ENCODE data around the gene TKT. TPM values are rescaled to one million over a fixed set of nuclear protein-coding genes. Genes with fewer than 3 reads are reported as not detected.

The TKT gene
- total and polyA plus RNA-seq, 2 experiments from 2014 or later = 584 to 1,411 TPM

DNA sequence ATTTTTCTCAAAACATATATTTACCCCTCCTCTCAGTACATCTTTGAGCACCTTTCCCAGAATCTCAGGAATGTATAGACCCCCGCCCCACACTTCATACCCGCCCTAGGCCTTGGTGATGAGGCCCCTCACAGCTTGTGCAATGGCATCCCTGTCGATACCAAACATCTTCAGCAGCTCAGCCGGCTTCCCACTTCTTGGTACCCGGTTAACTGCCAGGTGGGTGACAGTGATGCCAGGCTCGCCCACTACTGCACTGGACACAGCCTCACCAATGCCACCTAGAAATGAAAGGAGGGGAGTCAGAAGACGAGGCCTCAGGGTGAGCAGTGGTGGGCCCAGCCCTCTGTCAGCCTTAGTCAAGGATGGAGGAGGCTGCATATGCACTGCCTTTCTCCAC is 30.2 kb downstream of the TKT start:
- H3K27ac Mint-ChIP-seq = no peak overlapping the region
- no peak overlapping the region for H3K4me3 ChIP-seq
- H2AFZ ChIP-seq = no peak overlapping the region
- peaks cover 44% of the 10 kb centered on the region for H4K20me1 ChIP-seq (replicated peaks; ENCODE audit: insufficient read depth)
- peaks cover 41% of the 10 kb centered on the region for H3K27me3 Mint-ChIP-seq (ENCODE audit: insufficient read depth, low read depth, poor library complexity)
- H3K4me2 ChIP-seq = no peak overlapping the region
- peaks cover 10% of the 10 kb centered on the region for H3K4me1 Mint-ChIP-seq
- H3K27me3 ChIP-seq (ENCODE audit: insufficient read depth) = no peaks in the 10 kb centered on the region
- no peak for ATAC-seq
- no peak overlapping the region for H3K4me3 Mint-ChIP-seq
- no peaks in the 10 kb centered on the region for H3K4me1 ChIP-seq (ENCODE audit: insufficient read depth)
- no peaks in the 10 kb centered on the region for H3K79me2 ChIP-seq (replicated peaks; ENCODE audit: insufficient read depth)
- H3K36me3 Mint-ChIP-seq (ENCODE audit: low read depth) = peaks cover 92% of the 10 kb centered on the region
- H3K36me3 ChIP-seq (ENCODE audit: insufficient read depth) = peaks cover 46% of the 10 kb centered on the region
- H3F3A ChIP-seq (replicated peaks; ENCODE audit: low read depth) = peaks cover 88% of the 10 kb centered on the region
- TF ChIP-seq CREB1 (CRISPR knock-in tag; IDR thresholded peaks at IDR 0.05; ENCODE audit: low read depth) (no peak), STAT1 (IDR thresholded peaks at IDR 0.05; ENCODE audit: unreplicated experiment) (no peak), EZH2 (IDR thresholded peaks at IDR 0.05; ENCODE audit: low read depth, unreplicated experiment) (no peak), POLR2AphosphoS5 (IDR thresholded peaks at IDR 0.05; ENCODE audit: low read depth) (no peak), NANOG (IDR thresholded peaks at IDR 0.05; ENCODE audit: borderline replicate concordance) (no peak), ZNF331 (CRISPR knock-in tag; IDR thresholded peaks at IDR 0.05; ENCODE audit: low read depth) (no peak), ZNF114 (CRISPR knock-in tag; IDR thresholded peaks at IDR 0.05) (no peak), JUNB (IDR thresholded peaks at IDR 0.05; ENCODE audit: unreplicated experiment) (no peak), EZH2phosphoT487 (IDR thresholded peaks at IDR 0.05; ENCODE audit: unreplicated experiment) (no peak)
- TF ChIP-seq, protein P1, sequence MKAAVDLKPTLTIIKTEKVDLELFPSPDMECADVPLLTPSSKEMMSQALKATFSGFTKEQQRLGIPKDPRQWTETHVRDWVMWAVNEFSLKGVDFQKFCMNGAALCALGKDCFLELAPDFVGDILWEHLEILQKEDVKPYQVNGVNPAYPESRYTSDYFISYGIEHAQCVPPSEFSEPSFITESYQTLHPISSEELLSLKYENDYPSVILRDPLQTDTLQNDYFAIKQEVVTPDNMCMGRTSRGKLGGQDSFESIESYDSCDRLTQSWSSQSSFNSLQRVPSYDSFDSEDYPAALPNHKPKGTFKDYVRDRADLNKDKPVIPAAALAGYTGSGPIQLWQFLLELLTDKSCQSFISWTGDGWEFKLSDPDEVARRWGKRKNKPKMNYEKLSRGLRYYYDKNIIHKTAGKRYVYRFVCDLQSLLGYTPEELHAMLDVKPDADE (IDR thresholded peaks at IDR 0.05) = no peak
- TF ChIP-seq, protein P2, sequence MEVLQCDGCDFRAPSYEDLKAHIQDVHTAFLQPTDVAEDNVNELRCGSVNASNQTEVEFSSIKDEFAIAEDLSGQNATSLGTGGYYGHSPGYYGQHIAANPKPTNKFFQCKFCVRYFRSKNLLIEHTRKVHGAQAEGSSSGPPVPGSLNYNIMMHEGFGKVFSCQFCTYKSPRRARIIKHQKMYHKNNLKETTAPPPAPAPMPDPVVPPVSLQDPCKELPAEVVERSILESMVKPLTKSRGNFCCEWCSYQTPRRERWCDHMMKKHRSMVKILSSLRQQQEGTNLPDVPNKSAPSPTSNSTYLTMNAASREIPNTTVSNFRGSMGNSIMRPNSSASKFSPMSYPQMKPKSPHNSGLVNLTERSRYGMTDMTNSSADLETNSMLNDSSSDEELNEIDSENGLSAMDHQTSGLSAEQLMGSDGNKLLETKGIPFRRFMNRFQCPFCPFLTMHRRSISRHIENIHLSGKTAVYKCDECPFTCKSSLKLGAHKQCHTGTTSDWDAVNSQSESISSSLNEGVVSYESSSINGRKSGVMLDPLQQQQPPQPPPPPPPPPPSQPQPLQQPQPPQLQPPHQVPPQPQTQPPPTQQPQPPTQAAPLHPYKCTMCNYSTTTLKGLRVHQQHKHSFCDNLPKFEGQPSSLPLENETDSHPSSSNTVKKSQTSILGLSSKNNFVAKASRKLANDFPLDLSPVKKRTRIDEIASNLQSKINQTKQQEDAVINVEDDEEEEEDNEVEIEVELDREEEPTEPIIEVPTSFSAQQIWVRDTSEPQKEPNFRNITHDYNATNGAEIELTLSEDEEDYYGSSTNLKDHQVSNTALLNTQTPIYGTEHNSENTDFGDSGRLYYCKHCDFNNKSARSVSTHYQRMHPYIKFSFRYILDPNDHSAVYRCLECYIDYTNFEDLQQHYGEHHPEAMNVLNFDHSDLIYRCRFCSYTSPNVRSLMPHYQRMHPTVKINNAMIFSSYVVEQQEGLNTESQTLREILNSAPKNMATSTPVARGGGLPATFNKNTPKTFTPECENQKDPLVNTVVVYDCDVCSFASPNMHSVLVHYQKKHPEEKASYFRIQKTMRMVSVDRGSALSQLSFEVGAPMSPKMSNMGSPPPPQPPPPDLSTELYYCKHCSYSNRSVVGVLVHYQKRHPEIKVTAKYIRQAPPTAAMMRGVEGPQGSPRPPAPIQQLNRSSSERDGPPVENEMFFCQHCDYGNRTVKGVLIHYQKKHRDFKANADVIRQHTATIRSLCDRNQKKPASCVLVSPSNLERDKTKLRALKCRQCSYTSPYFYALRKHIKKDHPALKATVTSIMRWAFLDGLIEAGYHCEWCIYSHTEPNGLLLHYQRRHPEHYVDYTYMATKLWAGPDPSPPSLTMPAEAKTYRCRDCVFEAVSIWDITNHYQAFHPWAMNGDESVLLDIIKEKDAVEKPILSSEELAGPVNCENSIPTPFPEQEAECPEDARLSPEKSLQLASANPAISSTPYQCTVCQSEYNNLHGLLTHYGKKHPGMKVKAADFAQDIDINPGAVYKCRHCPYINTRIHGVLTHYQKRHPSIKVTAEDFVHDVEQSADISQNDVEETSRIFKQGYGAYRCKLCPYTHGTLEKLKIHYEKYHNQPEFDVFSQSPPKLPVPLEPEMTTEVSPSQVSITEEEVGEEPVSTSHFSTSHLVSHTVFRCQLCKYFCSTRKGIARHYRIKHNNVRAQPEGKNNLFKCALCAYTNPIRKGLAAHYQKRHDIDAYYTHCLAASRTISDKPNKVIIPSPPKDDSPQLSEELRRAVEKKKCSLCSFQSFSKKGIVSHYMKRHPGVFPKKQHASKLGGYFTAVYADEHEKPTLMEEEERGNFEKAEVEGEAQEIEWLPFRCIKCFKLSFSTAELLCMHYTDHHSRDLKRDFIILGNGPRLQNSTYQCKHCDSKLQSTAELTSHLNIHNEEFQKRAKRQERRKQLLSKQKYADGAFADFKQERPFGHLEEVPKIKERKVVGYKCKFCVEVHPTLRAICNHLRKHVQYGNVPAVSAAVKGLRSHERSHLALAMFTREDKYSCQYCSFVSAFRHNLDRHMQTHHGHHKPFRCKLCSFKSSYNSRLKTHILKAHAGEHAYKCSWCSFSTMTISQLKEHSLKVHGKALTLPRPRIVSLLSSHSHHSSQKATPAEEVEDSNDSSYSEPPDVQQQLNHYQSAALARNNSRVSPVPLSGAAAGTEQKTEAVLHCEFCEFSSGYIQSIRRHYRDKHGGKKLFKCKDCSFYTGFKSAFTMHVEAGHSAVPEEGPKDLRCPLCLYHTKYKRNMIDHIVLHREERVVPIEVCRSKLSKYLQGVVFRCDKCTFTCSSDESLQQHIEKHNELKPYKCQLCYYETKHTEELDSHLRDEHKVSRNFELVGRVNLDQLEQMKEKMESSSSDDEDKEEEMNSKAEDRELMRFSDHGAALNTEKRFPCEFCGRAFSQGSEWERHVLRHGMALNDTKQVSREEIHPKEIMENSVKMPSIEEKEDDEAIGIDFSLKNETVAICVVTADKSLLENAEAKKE (CRISPR knock-in tag; IDR thresholded peaks at IDR 0.05) = no peak
- TF ChIP-seq, protein P3, sequence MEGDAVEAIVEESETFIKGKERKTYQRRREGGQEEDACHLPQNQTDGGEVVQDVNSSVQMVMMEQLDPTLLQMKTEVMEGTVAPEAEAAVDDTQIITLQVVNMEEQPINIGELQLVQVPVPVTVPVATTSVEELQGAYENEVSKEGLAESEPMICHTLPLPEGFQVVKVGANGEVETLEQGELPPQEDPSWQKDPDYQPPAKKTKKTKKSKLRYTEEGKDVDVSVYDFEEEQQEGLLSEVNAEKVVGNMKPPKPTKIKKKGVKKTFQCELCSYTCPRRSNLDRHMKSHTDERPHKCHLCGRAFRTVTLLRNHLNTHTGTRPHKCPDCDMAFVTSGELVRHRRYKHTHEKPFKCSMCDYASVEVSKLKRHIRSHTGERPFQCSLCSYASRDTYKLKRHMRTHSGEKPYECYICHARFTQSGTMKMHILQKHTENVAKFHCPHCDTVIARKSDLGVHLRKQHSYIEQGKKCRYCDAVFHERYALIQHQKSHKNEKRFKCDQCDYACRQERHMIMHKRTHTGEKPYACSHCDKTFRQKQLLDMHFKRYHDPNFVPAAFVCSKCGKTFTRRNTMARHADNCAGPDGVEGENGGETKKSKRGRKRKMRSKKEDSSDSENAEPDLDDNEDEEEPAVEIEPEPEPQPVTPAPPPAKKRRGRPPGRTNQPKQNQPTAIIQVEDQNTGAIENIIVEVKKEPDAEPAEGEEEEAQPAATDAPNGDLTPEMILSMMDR (conservative IDR thresholded peaks at IDR 0.05; ENCODE audit: low read depth in 2 of 2) = no peak
- TF ChIP-seq, protein P4, sequence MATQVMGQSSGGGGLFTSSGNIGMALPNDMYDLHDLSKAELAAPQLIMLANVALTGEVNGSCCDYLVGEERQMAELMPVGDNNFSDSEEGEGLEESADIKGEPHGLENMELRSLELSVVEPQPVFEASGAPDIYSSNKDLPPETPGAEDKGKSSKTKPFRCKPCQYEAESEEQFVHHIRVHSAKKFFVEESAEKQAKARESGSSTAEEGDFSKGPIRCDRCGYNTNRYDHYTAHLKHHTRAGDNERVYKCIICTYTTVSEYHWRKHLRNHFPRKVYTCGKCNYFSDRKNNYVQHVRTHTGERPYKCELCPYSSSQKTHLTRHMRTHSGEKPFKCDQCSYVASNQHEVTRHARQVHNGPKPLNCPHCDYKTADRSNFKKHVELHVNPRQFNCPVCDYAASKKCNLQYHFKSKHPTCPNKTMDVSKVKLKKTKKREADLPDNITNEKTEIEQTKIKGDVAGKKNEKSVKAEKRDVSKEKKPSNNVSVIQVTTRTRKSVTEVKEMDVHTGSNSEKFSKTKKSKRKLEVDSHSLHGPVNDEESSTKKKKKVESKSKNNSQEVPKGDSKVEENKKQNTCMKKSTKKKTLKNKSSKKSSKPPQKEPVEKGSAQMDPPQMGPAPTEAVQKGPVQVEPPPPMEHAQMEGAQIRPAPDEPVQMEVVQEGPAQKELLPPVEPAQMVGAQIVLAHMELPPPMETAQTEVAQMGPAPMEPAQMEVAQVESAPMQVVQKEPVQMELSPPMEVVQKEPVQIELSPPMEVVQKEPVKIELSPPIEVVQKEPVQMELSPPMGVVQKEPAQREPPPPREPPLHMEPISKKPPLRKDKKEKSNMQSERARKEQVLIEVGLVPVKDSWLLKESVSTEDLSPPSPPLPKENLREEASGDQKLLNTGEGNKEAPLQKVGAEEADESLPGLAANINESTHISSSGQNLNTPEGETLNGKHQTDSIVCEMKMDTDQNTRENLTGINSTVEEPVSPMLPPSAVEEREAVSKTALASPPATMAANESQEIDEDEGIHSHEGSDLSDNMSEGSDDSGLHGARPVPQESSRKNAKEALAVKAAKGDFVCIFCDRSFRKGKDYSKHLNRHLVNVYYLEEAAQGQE (IDR thresholded peaks at IDR 0.05; ENCODE audit: unreplicated experiment) = no peak
- 0 out of 3 replicates have a peak, but pooled peaks cover 3% of the 10 kb centered on the region for H3K9me3 Mint-ChIP-seq
- no peaks in the 10 kb centered on the region for H3K9me2 ChIP-seq (ENCODE audit: insufficient read depth)
- no peak overlapping the region for H3K27ac ChIP-seq (ENCODE audit: low read depth)
- no peak for DNase-seq (ENCODE audit: low spot score)
